Stimulated activated CD8-positive, alpha-beta memory T cell treated with anti-CD3 and anti-CD28 coated beads, Interleukin-4, amount 100 ng/mL, for 24 hours (primary cell): ENCODE results near the gene PLAAT3.
"Not testable (repeated sequence)": the region's sequence is repeated elsewhere in the genome, so short reads cannot be mapped to it uniquely, and the experiment has no call there.

Experiments used
- DNase-seq: peaks from one replicate; pipeline ENCODE4 v3.0.0-alpha.2; 2020; ENCODE audit warnings: low read depth

PLAAT3 gene

GRCh38 chr11:63608353-63609345, 5.6 kb downstream of the PLAAT3 start:
- DNase-seq = no peak

- DNase-seq = no peak
Measured at GRCh38 chr11:63603180-63603518, 11.1 kb downstream of the PLAAT3 start.

- not testable (repeated sequence) for DNase-seq
Measured at GRCh38 chr11:63602290-63603179, 11.7 kb downstream of the PLAAT3 start.

GRCh38 chr11:63599211-63600122, 14.8 kb downstream of the PLAAT3 start:
- no peak for DNase-seq

GRCh38 chr11:63598556-63598955, 15.7 kb downstream of the PLAAT3 start:
- DNase-seq = no peak

- no peak for DNase-seq
Measured at GRCh38 chr11:63595296-63595695, 18.9 kb downstream of the PLAAT3 start.

- no peak for DNase-seq
Measured at GRCh38 chr11:63592975-63593395, 21.2 kb downstream of the PLAAT3 start.

- DNase-seq = no peak
Measured at GRCh38 chr11:63590024-63590788, 24.0 kb downstream of the PLAAT3 start.

GRCh38 chr11:63589000-63589399, 25.2 kb downstream of the PLAAT3 start:
- DNase-seq = no peak

- DNase-seq = no peak
Measured at GRCh38 chr11:63586451-63587166, 27.6 kb downstream of the PLAAT3 start.

GRCh38 chr11:63583357-63583677, 30.9 kb downstream of the PLAAT3 start:
- no peak for DNase-seq

- not testable (repeated sequence) for DNase-seq
Measured at GRCh38 chr11:63581224-63581623, 33.0 kb downstream of the PLAAT3 start.

- DNase-seq = not testable (repeated sequence)
Measured at GRCh38 chr11:63578882-63579281, 35.4 kb downstream of the PLAAT3 start.

- no peak for DNase-seq
Measured at GRCh38 chr11:63574856-63575602, 39.2 kb downstream of the PLAAT3 start.

- no peak for DNase-seq
Measured at GRCh38 chr11:63573881-63574855, 40.1 kb downstream of the PLAAT3 start.

GRCh38 chr11:63572026-63572688, 42.1 kb downstream of the PLAAT3 start:
- DNase-seq = no peak

- DNase-seq = no peak
Measured at GRCh38 chr11:63569570-63569969, 44.7 kb downstream of the PLAAT3 start.
